Endothelial cell of umbilical vein (primary cell): ENCODE data around the gene TGM1. TPM values are rescaled to one million over a fixed set of nuclear protein-coding genes. Genes with fewer than 3 reads are reported as not detected.
A peak's percentile ranks its signal among the peaks of the same experiment; 100 is the strongest.

ENCODE experiments used
- BruUV-seq: library from RNA; stranded (reverse); fragments of 400-500 nt; replicated peaks from 2 replicates; lab custom pipeline; 2021; lab: Mats Ljungman, UMichigan
- CTCF ChIA-PET: fragments of 300-600, 350-600 bp; sonication (Branson Sonifier 250); formaldehyde crosslinking; loops from one replicate; lab custom pipeline; 2021; ENCODE audit warnings: antibody characterized with exemption, inconsistent platforms; lab: Charles Lee
- POLR2A ChIA-PET: fragments of 300-600, 350-600 bp; sonication (Branson Sonifier 250); formaldehyde crosslinking; loops from one replicate; lab custom pipeline; 2021; ENCODE audit warnings: antibody characterized with exemption, inconsistent platforms; lab: Charles Lee
- DNase-seq: peaks from one replicate; pipeline ENCODE4 v3.0.0-alpha.2; 2011; ENCODE audit warnings: low read depth, low spot score
- FAIRE-seq: peaks from 2 replicates; lab custom pipeline; 2011; peaks lifted over from hg19 to GRCh38; lab: Jason Lieb, UNC
- H2AFZ ChIP-seq: 2 replicates; pipeline ENCODE4 v1.6.0; 2012; ENCODE audit warnings: low read depth, low read length, control low read depth, inconsistent platforms
- H3K27ac ChIP-seq: 2 replicates; pipeline ENCODE4 v1.5.1; 2011; ENCODE audit warnings: low read depth, mild to moderate bottlenecking, control low read depth, low read length, moderate library complexity; ENCODE audit not compliant: insufficient read depth
- H3K27me3 ChIP-seq, 2 experiments: 2 replicates each; pipeline versions ENCODE4 v1.6.0 to v1.6.1; 2011; ENCODE audit warnings: low read length in 2 of 2, mixed read lengths in 1 of 2; ENCODE audit not compliant: control insufficient read depth in 2 of 2, insufficient read depth in 2 of 2
- H3K36me3 ChIP-seq, 2 experiments: 2 replicates in 1 of 2; 3 replicates in 1 of 2; pipeline ENCODE4 v1.5.1; 2011; ENCODE audit warnings: low read length in 2 of 2, mild to moderate bottlenecking in 1 of 2, moderate library complexity in 1 of 2; ENCODE audit not compliant: control insufficient read depth in 2 of 2, insufficient read depth in 2 of 2; ENCODE audit errors: extremely low read depth in 1 of 2
- H3K4me1 ChIP-seq: 3 replicates; pipeline ENCODE4 v1.5.1; 2011; ENCODE audit warnings: mild to moderate bottlenecking, low read length; ENCODE audit not compliant: control insufficient read depth, insufficient read depth; ENCODE audit errors: extremely low read depth
- H3K4me2 ChIP-seq: 2 replicates; pipeline ENCODE4 v1.6.1; 2011; ENCODE audit warnings: low read length, control low read depth, mixed read lengths; ENCODE audit not compliant: insufficient read depth
- H3K4me3 ChIP-seq, 3 experiments: fragments of 200-600 bp in 1 of 3; sonication (generic), shearing (Covaris generic) in 1 of 3; replicated peaks in 1 of 3; 2 replicates each; pipeline ENCODE4 v1.5.1; 2011 to 2016; ENCODE audit warnings: control low read depth in 3 of 3, low read length in 3 of 3, mild to moderate bottlenecking in 2 of 3, inconsistent platforms in 1 of 3, low read depth in 1 of 3, moderate library complexity in 1 of 3; ENCODE audit not compliant: insufficient read depth in 1 of 3
- H3K79me2 ChIP-seq: 2 replicates; pipeline ENCODE4 v1.6.0; 2012; ENCODE audit warnings: low read length, inconsistent platforms; ENCODE audit not compliant: control insufficient read depth, insufficient read depth
- H3K9ac ChIP-seq: replicated peaks from 2 replicates; pipeline ENCODE3; 2011; ENCODE audit warnings: low read length, control low read depth; ENCODE audit not compliant: insufficient read depth; ENCODE audit errors: extremely low read depth
- H3K9me1 ChIP-seq: replicated peaks from 3 replicates; pipeline ENCODE4 v1.6.0; 2011; ENCODE audit warnings: mild to moderate bottlenecking, low read length; ENCODE audit not compliant: control insufficient read depth, insufficient read depth; ENCODE audit errors: extremely low read depth
- H3K9me3 ChIP-seq: replicated peaks from 2 replicates; pipeline ENCODE4 v1.5.1; 2012; ENCODE audit warnings: low read length, inconsistent platforms; ENCODE audit not compliant: control insufficient read depth, insufficient read depth
- H4K20me1 ChIP-seq: replicated peaks from 2 replicates; pipeline ENCODE3; 2011; ENCODE audit warnings: mild to moderate bottlenecking, low read length; ENCODE audit not compliant: control insufficient read depth, insufficient read depth; ENCODE audit errors: extremely low read depth
- EZH2 ChIP-seq: IDR thresholded peaks from 2 replicates; pipeline ENCODE4 v1.6.1; 2012; ENCODE audit warnings: borderline replicate concordance, low read depth, mild to moderate bottlenecking, moderate library complexity, low read length, inconsistent platforms; ENCODE audit not compliant: severe bottlenecking
- FOS ChIP-seq: IDR thresholded peaks from 2 replicates; pipeline ENCODE4 v1.6.1; 2011; ENCODE audit warnings: mild to moderate bottlenecking, low read length, moderate library complexity, borderline replicate concordance; ENCODE audit not compliant: insufficient read depth
- GATA2 ChIP-seq: IDR thresholded peaks from 2 replicates; pipeline ENCODE4 v1.7.0; 2011; ENCODE audit warnings: low read depth, mild to moderate bottlenecking, moderate library complexity, mixed read lengths, low read length; ENCODE audit not compliant: insufficient read length, insufficient read depth
- JUN ChIP-seq: IDR thresholded peaks from 2 replicates; pipeline ENCODE4 v1.6.1; 2011; ENCODE audit warnings: borderline replicate concordance, low read depth; ENCODE audit not compliant: insufficient read length, insufficient read depth
- MYC ChIP-seq: IDR thresholded peaks from one replicate; pipeline ENCODE4 v1.6.1; 2011; ENCODE audit warnings: mild to moderate bottlenecking, low read depth, low read length
- POLR2A ChIP-seq: IDR thresholded peaks from 2 replicates; pipeline ENCODE4 v1.6.1; 2012; ENCODE audit warnings: low read depth, mild to moderate bottlenecking, control low read depth, low read length
- POLR2AphosphoS5 ChIP-seq: IDR thresholded peaks from 2 replicates; pipeline ENCODE4 v1.6.1; 2012; ENCODE audit warnings: low read depth, mild to moderate bottlenecking, control low read depth, low read length, moderate library complexity; ENCODE audit not compliant: insufficient read depth
- dilution Hi-C: fragments of 300-500 bp; cut with MboI; formaldehyde crosslinking; loops from one replicate; pipeline ENCODE4 v1.15.0; 2019; ENCODE audit warnings: low sequenced_read_pairs; ENCODE audit not compliant: extremely low pct_ligation_motif_present
- intact Hi-C: fragments of 100-400 bp; cut with micrococcal nuclease; formaldehyde crosslinking; loops from one replicate; pipeline ENCODE4 v1.10.0; 2022
- polyA plus RNA-seq, 4 experiments: library from polyadenylated mRNA; depleted of rRNA in 3 of 4; stranded (reverse) in 3 of 4; unstranded in 1 of 4; fragments of >200 nt; gene quantifications; 2 replicates each; pipeline versions ENCODE4 v1.2.1 to v1.2.3, GENCODE V29; 2011 to 2012; ENCODE audit warnings: missing spikeins in 1 of 4
- total RNA-seq: library from RNA; stranded (reverse); gene quantifications from 2 replicates; pipeline ENCODE4 v1.2.3, GENCODE V29; 2021
- TF ChIP-seq, protein P1 (sequence below), 2 donors: IDR thresholded peaks; 1 replicate in 1 of 2; 2 replicates in 1 of 2; pipeline ENCODE4 v1.5.1; 2011; ENCODE audit warnings: low read length in 2 of 2, mild to moderate bottlenecking in 2 of 2, moderate library complexity in 2 of 2, control low read depth in 1 of 2, inconsistent platforms in 1 of 2, low read depth in 1 of 2; ENCODE audit not compliant: insufficient read depth in 1 of 2; ENCODE audit errors: extremely low read depth in 1 of 2
- TF ChIP-seq, protein P2 (sequence below): IDR thresholded peaks from 2 replicates; pipeline ENCODE4 v1.6.1; 2011; ENCODE audit not compliant: insufficient read depth, insufficient read length

The TGM1 gene
- total and polyA plus RNA-seq, 2 donors (not counting 3 experiments of a cell fraction or from before 2014, with no cell fraction given), result 1.0 to 3.4 TPM

DNA sequence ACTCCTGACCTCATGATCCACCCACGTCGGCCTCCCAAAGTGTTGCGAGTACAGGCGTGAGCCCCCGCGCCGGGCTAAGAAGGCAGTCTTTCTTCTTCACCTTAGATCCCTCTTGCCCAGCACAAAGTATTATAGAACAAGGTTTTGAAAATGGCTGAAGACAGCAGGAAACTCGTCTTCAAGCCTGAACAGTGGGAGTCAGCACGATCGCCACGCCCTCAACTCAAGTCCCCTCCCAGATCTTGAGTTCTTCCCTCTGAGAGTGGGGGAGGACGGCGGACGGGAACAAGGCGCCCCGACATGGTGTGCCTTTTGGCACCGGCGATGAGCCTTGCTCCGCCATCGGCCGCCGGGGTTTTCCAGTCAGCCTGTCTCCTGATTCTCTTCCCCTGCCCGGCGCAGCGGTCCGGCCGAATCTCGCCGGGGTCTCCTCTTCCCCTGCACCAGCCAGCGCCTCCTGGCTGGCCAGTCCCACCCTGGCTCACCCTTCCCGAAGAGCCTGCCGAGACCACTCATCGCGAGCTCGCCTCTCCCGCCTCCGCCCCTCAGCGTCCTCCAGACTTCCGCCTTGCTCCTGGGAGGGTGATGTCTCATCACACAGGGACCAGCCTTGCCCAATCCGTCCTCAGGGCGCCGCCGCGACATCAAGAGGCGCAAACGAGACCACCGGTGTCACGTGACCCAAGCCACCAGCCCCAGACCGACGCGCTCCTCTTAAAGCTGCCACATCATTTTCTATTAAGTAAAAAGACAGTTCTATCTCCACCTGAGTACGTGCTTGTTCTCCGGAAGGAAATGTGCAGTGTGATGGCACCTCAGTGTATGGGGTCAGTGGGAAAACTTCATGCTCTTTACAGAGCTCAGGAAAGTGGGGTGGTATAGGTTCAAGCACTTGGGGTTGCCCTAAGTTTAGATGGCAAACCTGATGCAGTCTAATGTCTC is 49.8 kb downstream of the TGM1 start, which contains the start of gene CHMP4A:
CHMP4A (minus strand) TSS at position 565 of the 942 bp plus-strand sequence; CDS start at position 516, 49 bp downstream.
- H3K27me3 ChIP-seq, result no peaks in the 10 kb centered on the region
- H3K36me3 ChIP-seq, result peaks cover 4 to 14% of the 10 kb centered on the region in 2 experiments
- BruUV-seq, result no TSS peak
- peak within 1 kb of the TSS; percentile 47 for H3K4me2 ChIP-seq
- H3K9me1 ChIP-seq, result no peaks in the 10 kb centered on the region
- no peaks in the 10 kb centered on the region for H4K20me1 ChIP-seq
- FAIRE-seq (peak; percentile 99), DNase-seq (peak; percentile 99)
- peak within 1 kb of the TSS; percentile 93 for H3K9ac ChIP-seq
- dilution Hi-C loops (no loop called here), intact Hi-C loops (loop anchor here (1.0 kb wide), 5 partner anchors 11 to 66 kb away; partner anchors contain the start of genes GMPR2, IRF9, NEDD8 and RNF31)
- peaks cover 11% of the 10 kb centered on the region for H3K4me1 ChIP-seq
- peaks cover 2% of the 10 kb centered on the region for H3K79me2 ChIP-seq
- peak within 1 kb of the TSS; percentile 3 to 90 (median 46) for H3K4me3 ChIP-seq
- TF ChIP-seq EZH2, result no peak
- TF ChIP-seq POLR2AphosphoS5, result peak; percentile 89
- TF ChIP-seq JUN, result no peak
- TF ChIP-seq, protein P1, sequence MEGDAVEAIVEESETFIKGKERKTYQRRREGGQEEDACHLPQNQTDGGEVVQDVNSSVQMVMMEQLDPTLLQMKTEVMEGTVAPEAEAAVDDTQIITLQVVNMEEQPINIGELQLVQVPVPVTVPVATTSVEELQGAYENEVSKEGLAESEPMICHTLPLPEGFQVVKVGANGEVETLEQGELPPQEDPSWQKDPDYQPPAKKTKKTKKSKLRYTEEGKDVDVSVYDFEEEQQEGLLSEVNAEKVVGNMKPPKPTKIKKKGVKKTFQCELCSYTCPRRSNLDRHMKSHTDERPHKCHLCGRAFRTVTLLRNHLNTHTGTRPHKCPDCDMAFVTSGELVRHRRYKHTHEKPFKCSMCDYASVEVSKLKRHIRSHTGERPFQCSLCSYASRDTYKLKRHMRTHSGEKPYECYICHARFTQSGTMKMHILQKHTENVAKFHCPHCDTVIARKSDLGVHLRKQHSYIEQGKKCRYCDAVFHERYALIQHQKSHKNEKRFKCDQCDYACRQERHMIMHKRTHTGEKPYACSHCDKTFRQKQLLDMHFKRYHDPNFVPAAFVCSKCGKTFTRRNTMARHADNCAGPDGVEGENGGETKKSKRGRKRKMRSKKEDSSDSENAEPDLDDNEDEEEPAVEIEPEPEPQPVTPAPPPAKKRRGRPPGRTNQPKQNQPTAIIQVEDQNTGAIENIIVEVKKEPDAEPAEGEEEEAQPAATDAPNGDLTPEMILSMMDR (IDR thresholded peaks at IDR 0.05; ENCODE audit: extremely low read depth in 1 of 2, insufficient read depth in 1 of 2, low read depth in 1 of 2, low read length in 2 of 2), result no peak
- TF ChIP-seq POLR2A, result peak; percentile 85
- TF ChIP-seq FOS, result peak; percentile 7
- no peak for TF ChIP-seq MYC
- TF ChIP-seq, protein P2, sequence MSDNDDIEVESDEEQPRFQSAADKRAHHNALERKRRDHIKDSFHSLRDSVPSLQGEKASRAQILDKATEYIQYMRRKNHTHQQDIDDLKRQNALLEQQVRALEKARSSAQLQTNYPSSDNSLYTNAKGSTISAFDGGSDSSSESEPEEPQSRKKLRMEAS, result peak; percentile 78
- no peak for TF ChIP-seq GATA2
- no peaks in the 10 kb centered on the region for H3K9me3 ChIP-seq
- ChIA-PET POLR2A (interaction anchor here (0.9 to 3.4 kb wide), 8 partner anchors 12 to 95 kb away, joined by 3 to 21 read pairs (median 5); partner anchors contain the start of genes CIDEB, GMPR2, IPO4 and PSME2), CTCF (interaction anchor here (0.7 to 4.9 kb wide), 13 partner anchors 12 to 218 kb away, joined by 3 to 71 read pairs (median 5); partner anchors contain the start of genes CIDEB, DHRS1, IPO4 and IRF9)
- H2AFZ ChIP-seq, result peak within 1 kb of the TSS; percentile 56
- H3K27ac ChIP-seq, result peak within 1 kb of the TSS; percentile 91
